Measurements from ENCODE around the gene FGD3. TPM values are rescaled to one million over a fixed set of nuclear protein-coding genes. Genes with fewer than 3 reads are reported as not detected.

FGD3 gene
- total RNA-seq, 1 donor from 2014 or later = 1.8 TPM

DNA sequence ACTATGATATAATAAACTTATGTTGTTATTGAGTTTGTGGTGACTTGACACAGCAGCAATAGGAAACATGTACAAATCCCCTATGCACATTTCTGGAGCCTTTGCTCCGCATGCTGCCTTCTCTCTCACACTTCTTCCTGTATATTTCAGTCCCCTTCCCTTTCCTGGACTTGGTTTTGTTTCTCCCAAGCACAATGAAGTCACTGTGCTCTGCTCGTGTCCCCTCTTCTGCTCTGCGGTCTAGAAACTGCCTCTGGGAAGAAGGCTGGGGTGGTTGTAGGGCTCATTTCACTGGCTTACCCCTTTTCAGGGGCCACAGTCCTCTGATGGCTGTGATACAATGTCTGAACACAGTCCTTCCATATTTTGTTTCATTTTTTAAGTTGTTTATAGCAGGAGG, 15.7 kb upstream of the FGD3 start:
- Histone ChIP-seq H3K9me3 (replicated peaks) (no peaks in the 10 kb centered on the region), H3K36me3 (no peaks in the 10 kb centered on the region), H3K27ac (replicated peaks) (no peak overlapping the region), H3K27me3 (ENCODE audit: low read depth) (peaks cover 34% of the 10 kb centered on the region), H3K4me1 (no peaks in the 10 kb centered on the region), H3K4me3 (no peak overlapping the region)
- TF ChIP-seq, protein P1, sequence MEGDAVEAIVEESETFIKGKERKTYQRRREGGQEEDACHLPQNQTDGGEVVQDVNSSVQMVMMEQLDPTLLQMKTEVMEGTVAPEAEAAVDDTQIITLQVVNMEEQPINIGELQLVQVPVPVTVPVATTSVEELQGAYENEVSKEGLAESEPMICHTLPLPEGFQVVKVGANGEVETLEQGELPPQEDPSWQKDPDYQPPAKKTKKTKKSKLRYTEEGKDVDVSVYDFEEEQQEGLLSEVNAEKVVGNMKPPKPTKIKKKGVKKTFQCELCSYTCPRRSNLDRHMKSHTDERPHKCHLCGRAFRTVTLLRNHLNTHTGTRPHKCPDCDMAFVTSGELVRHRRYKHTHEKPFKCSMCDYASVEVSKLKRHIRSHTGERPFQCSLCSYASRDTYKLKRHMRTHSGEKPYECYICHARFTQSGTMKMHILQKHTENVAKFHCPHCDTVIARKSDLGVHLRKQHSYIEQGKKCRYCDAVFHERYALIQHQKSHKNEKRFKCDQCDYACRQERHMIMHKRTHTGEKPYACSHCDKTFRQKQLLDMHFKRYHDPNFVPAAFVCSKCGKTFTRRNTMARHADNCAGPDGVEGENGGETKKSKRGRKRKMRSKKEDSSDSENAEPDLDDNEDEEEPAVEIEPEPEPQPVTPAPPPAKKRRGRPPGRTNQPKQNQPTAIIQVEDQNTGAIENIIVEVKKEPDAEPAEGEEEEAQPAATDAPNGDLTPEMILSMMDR (IDR thresholded peaks at IDR 0.05; ENCODE audit: borderline replicate concordance) = no peak
- no peak for DNase-seq
- intact Hi-C loops (cut with micrococcal nuclease) = no loop called here

DNA sequence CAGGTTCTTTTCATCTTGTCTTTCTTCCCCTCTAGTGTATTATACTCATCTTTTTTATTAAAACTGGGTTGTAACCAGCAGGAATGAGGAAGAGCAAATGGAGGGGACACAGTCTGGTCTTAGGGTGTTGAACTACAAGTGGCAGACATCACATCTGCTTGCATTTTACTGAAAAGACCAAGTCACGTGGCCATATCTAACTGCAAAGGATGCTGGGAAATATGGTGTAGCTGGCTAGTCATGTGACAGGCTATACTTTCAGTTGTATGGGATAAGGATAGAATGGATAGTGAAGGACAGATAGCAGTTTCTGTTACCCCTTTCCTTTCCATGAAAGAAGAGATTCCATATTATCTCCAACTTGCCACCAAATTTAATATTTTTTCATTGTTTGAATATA, 13.0 kb upstream of the FGD3 start:
- peaks cover 54% of the 10 kb centered on the region for H3K27me3 ChIP-seq (ENCODE audit: low read depth)
- no peak overlapping the region for H3K4me3 ChIP-seq
- no peaks in the 10 kb centered on the region for H3K4me1 ChIP-seq
- TF ChIP-seq, protein P1 (IDR thresholded peaks at IDR 0.05; ENCODE audit: borderline replicate concordance) = no peak
- intact Hi-C loops (cut with micrococcal nuclease) = no loop called here
- no peak for DNase-seq
- H3K9me3 ChIP-seq (replicated peaks) = no peaks in the 10 kb centered on the region
- no peaks in the 10 kb centered on the region for H3K36me3 ChIP-seq
- H3K27ac ChIP-seq (replicated peaks) = no peak overlapping the region

DNA sequence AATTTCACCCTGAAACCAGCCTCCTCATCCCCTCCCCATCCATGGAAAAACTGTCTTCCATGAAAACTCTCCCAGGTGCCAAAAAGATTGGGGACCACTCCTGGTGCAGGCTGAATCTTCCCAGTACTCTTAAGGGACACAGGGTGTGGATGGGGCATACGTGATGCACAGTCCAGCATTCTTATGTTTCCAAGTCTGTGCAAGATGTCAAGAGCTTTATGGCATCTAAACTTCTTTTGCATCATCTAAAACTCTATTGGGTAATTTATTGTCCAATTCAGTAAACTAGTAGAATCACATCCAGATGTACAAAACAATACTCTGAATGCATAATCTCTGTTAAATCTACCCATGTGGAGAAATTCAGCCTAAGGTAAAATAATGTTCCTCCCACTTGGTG, 9.3 kb upstream of the FGD3 start:
- intact Hi-C loops (cut with micrococcal nuclease) = no loop called here
- H3K4me3 ChIP-seq = no peak overlapping the region
- TF ChIP-seq, protein P1 (IDR thresholded peaks at IDR 0.05; ENCODE audit: borderline replicate concordance) = no peak
- DNase-seq = no peak
- no peaks in the 10 kb centered on the region for H3K4me1 ChIP-seq
- no peaks in the 10 kb centered on the region for H3K9me3 ChIP-seq (replicated peaks)
- H3K36me3 ChIP-seq = no peaks in the 10 kb centered on the region
- H3K27ac ChIP-seq (replicated peaks) = no peak overlapping the region
- peaks cover 52% of the 10 kb centered on the region for H3K27me3 ChIP-seq (ENCODE audit: low read depth)

DNA sequence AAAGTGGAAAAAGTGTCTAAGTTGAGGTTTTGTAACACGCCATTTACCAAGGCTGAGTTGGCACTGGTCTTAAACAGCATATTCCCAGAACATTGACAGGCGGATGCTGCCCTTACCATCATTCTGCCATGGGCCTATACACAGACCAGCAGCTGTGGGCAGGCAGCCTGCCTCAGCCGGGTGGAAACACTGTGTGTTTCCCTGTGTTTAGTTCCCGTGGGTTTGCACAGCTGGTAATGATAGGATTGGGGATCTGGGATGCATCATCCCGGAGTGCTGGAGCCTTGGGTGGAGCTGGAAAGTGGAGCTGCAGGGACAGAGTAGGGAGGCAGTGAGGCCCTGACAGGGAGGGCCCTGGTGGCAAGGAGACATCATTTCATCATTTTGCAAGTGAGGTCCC, 5.5 kb upstream of the FGD3 start:
- intact Hi-C loops (cut with micrococcal nuclease) = no loop called here
- no peaks in the 10 kb centered on the region for H3K9me3 ChIP-seq (replicated peaks)

DNA sequence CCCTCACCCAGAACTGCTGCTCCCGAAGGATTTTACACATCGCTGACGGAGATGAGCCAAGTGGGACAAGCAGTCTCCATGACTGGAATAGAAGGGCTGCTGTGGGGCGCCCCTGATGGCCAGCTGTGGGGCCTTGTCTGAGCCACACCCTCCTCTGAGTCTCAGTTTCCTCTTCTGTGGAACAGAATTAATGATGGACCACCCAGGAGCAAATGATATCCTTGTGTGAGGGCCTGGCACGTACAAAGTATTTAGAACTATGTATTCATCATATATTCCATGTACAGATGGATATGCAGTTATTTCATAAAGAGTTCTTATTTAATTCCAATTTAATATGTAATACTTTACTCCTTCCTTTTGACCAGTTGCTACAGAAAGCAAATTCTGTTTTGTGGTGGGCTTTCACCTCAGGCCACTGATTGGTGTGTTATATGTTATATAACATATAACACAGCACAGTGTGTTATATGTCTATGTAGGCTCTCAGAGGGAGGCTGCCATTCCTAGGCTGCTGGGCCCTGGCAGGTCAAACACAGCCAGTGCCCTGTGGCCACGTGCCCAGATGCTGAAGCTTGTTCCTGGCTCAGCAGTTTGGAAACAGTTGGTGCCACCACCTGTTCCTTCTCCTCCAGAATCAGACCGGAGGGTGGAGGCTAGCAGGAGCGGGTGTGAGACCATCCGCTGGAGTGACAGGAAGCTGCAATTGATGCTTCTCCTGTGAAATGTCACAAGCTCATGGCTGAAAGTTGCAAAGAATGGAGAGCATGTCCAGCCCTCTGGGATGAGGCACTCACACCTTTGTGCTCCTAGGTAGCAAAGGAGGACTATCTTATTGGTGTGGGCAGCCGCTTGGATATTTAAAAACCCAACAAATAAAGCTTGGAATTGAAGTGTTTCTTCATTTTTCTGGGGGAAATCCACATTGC, 4.4 kb upstream of the FGD3 start:
- H3K4me3 ChIP-seq = no peak overlapping the region
- TF ChIP-seq, protein P1 (IDR thresholded peaks at IDR 0.05; ENCODE audit: borderline replicate concordance) = no peak
- peaks cover 11% of the 10 kb centered on the region for H3K4me1 ChIP-seq
- peak; percentile 32 for DNase-seq
- H3K9me3 ChIP-seq (replicated peaks) = no peaks in the 10 kb centered on the region
- H3K36me3 ChIP-seq = no peaks in the 10 kb centered on the region
- H3K27me3 ChIP-seq (ENCODE audit: low read depth) = peaks cover 42% of the 10 kb centered on the region
- intact Hi-C loops (cut with micrococcal nuclease) = no loop called here
- H3K27ac ChIP-seq (replicated peaks) = no peak overlapping the region

More for the DNA sequence above, 5.5 kb upstream of the FGD3 start:
- H3K4me1 ChIP-seq = no peaks in the 10 kb centered on the region
- H3K4me3 ChIP-seq = no peak overlapping the region
- no peak for DNase-seq
- no peaks in the 10 kb centered on the region for H3K36me3 ChIP-seq
- TF ChIP-seq, protein P1 (IDR thresholded peaks at IDR 0.05; ENCODE audit: borderline replicate concordance) = no peak
- H3K27ac ChIP-seq (replicated peaks) = no peak overlapping the region
- peaks cover 40% of the 10 kb centered on the region for H3K27me3 ChIP-seq (ENCODE audit: low read depth)

Data from left ventricle myocardium inferior (tissue), 1 donor.